ENCODE data around the gene ECI2. TPM values are rescaled to one million over a fixed set of nuclear protein-coding genes. Genes with fewer than 3 reads are reported as not detected.
A peak's percentile ranks its signal among the peaks of the same experiment; 100 is the strongest.

The ECI2 gene
- total and polyA plus RNA-seq, 2 of the 13 experiments (the other 11 are each of a cell fraction or from before 2014, with no cell fraction given): 78.5 to 228 TPM

GRCh38 chr6:4102687-4103244, 32.6 kb downstream of the ECI2 start (continued):
- TF ChIP-seq RBFOX2 (IDR thresholded peaks at IDR 0.05; ENCODE audit: low read depth, low read length) (no peak), DMTF1 (CRISPR knock-in tag; IDR thresholded peaks at IDR 0.05) (0 out of 2 replicates have a peak, but pooled peaks have one; percentile 87), ZBTB42 (CRISPR knock-in tag; IDR thresholded peaks at IDR 0.05) (no peak), SIN3B (IDR thresholded peaks at IDR 0.05; ENCODE audit: low read length) (no peak), ZNF234 (CRISPR knock-in tag; conservative IDR thresholded peaks at IDR 0.05) (no peak), DMAP1 (CRISPR knock-in tag; IDR thresholded peaks at IDR 0.05) (peak; percentile 66; the same call in 1 of the 2 replicates), KDM2A (CRISPR knock-in tag; IDR thresholded peaks at IDR 0.05; ENCODE audit: borderline replicate concordance, low read depth) (peak; percentile 79), ZNF572 (CRISPR knock-in tag; IDR thresholded peaks at IDR 0.05) (no peak), ZNF382 (CRISPR knock-in tag; IDR thresholded peaks at IDR 0.05; ENCODE audit: borderline replicate concordance) (no peak), ZNF468 (CRISPR knock-in tag; IDR thresholded peaks at IDR 0.05) (no peak), MED13 (CRISPR knock-in tag; IDR thresholded peaks at IDR 0.05) (no peak; the same call in 1 of the 2 replicates), RXRA (CRISPR knock-in tag; IDR thresholded peaks at IDR 0.05) (peak; percentile 97), ZNF280D (CRISPR knock-in tag; IDR thresholded peaks at IDR 0.05) (peak; percentile 95; the same call in 1 of the 2 replicates), WIZ (CRISPR knock-in tag; IDR thresholded peaks at IDR 0.05) (no peak), MAZ (IDR thresholded peaks at IDR 0.05; ENCODE audit: borderline replicate concordance, low read depth, low read length) (no peak), MAZ (CRISPR knock-in tag; IDR thresholded peaks at IDR 0.05; ENCODE audit: low read depth) (0 out of 2 replicates have a peak, but pooled peaks have one; percentile 43), ZNF580 (CRISPR knock-in tag; IDR thresholded peaks at IDR 0.05; ENCODE audit: borderline replicate concordance, low read depth) (peak; percentile 93; the same call in 1 of the 2 replicates), ZNF343 (CRISPR knock-in tag; IDR thresholded peaks at IDR 0.05) (0 out of 2 replicates have a peak, but pooled peaks have one; percentile 91), RARG (CRISPR knock-in tag; IDR thresholded peaks at IDR 0.05; ENCODE audit: low read depth) (no peak), FOSL1 (CRISPR knock-in tag; IDR thresholded peaks at IDR 0.05; ENCODE audit: borderline replicate concordance) (no peak; the same call in 1 of the 2 replicates), ZNF782 (CRISPR knock-in tag; IDR thresholded peaks at IDR 0.05; ENCODE audit: borderline replicate concordance) (peak; percentile 84; the same call in 1 of the 2 replicates), KAT8 (CRISPR knock-in tag; IDR thresholded peaks at IDR 0.05) (peak; percentile 75), ZNF281 (CRISPR knock-in tag; IDR thresholded peaks at IDR 0.05; ENCODE audit: borderline replicate concordance) (peak; percentile 65; the same call in 1 of the 2 replicates)

All from HepG2 (cell line).